ENCODE results near the gene OR2T11.
"Not testable (repeated sequence)": the region's sequence is repeated elsewhere in the genome, so short reads cannot be mapped to it uniquely, and the experiment has no call there.

OR2T11 gene

GRCh38 chr1:248618119-248618518 is 16.8 kb downstream of the OR2T11 start:
- no peak for DNase-seq

GRCh38 chr1:248613742-248614141 is 21.1 kb downstream of the OR2T11 start:
- no peak for DNase-seq

- DNase-seq: no peak
Measured at GRCh38 chr1:248611883-248612414, 22.9 kb downstream of the OR2T11 start.

- DNase-seq: no peak
Measured at GRCh38 chr1:248610301-248610700, 24.6 kb downstream of the OR2T11 start.

GRCh38 chr1:248599396-248599795 is 35.5 kb downstream of the OR2T11 start:
- no peak for DNase-seq

GRCh38 chr1:248597589-248597988 is 37.3 kb downstream of the OR2T11 start, which contains the start of gene OR2T10:
TSS of gene OR2T10 (minus strand) at chr1:248597700. CDS start at chr1:248593768, 3,932 bp downstream.
- no peak for DNase-seq

- DNase-seq: no peak
Measured at GRCh38 chr1:248596615-248597014, 38.3 kb downstream of the OR2T11 start.

GRCh38 chr1:248593226-248593625 is 41.7 kb downstream of the OR2T11 start:
- no peak for DNase-seq

GRCh38 chr1:248592655-248593054 is 42.2 kb downstream of the OR2T11 start:
- DNase-seq: no peak

GRCh38 chr1:248590055-248590454 is 44.8 kb downstream of the OR2T11 start:
- no peak for DNase-seq

GRCh38 chr1:248589334-248589733 is 45.6 kb downstream of the OR2T11 start:
- DNase-seq: no peak

- DNase-seq: no peak
Measured at GRCh38 chr1:248585266-248585665, 49.6 kb downstream of the OR2T11 start.

GRCh38 chr1:248576260-248576980 is 58.5 kb downstream of the OR2T11 start:
- no peak for DNase-seq

- not testable (repeated sequence) for DNase-seq
Measured at GRCh38 chr1:248574657-248575056, 60.2 kb downstream of the OR2T11 start, which contains the start of gene OR2T34. TSS of gene OR2T34 (minus strand) at chr1:248574757. CDS start at chr1:248574757, 0 bp downstream.

- not testable (repeated sequence) for DNase-seq
Measured at GRCh38 chr1:248573856-248574255, 61.0 kb downstream of the OR2T11 start.

All from CD4-positive, alpha-beta T cell treated with Interleukin-17A for 4 hours (primary cell).